NCI-H1694 (cell line): ENCODE results near the gene YAE1.

Experiments
- DNase-seq: peaks from one replicate; lab custom pipeline; 2025; lab: John Stamatoyannopoulos, UW

The YAE1 gene

DNA sequence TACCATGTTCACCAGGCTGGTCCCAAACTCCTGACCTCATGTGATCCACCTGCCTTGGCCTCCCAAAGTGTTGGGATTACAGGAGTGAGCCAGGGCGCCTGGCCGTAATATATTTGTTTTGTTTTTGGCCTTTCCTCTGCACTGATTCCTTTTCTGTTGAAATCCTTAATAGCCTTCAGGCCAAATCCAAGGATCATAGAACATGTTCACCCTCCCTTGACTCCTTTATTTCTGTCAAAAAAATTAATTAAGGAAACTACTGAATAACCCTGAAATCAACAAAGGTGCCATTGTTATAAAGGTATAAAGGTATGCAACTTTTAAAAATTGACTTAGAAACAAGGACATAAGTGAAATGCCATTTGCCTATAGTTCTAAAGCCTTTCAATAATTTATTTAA is 41.7 kb downstream of the YAE1 start:
- no peak for DNase-seq

DNA sequence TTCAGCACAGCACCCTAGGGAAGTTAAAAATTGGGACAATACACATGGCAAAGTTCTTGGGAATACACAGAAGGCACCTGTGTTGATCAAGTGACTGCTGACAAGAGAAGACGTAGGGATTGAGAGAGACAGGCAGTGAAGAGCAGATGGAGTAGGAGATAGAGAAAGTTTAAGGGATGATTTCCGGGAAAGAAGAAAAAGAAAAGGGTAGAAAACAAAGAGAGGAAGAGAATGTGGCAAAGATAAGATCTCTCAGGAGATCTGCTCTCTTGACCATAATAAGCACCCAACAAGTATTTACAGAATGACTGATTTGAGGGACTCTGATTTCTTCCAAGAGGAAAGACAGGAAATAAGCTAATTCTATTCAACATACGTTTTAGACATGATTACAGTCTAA is 42.1 kb downstream of the YAE1 start:
- DNase-seq = no peak

DNA sequence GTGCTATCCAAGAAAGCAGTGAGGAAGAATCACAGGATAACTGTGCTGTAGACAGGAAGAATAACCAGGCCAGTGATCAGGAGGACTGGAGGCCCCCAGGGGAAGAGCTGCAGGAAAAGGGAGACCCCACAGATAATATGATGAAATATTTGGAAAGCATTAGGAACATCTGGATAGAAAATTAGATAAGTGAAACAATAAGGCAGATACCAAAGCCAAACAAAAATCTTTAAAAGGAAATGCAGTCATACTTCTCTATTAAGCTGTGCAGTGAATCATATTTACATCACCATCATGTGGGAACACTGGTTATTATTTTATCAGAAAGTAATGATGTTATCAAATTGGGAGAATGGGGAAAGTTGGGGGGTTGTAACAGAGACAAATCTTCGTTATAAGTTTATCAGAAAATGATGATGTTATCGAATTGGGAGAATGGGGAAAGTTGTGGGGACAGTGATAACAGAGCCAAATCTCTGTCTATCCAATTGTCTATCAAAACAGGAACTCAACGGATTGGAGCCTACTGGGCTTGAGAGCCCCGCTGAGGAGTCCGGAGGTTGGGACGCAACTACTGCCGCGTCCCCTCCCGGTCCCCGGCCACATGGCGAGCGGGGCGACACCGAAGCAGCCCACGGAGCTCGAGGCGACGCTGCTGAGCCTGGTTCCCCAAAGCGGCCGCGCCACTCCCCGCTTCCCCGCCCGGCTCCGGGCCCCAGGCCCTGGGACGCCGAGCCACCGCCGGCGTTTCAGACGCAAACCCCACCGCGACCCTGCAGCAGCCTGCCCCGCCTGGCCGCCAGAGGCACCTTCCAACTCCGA is 43.1 kb downstream of the YAE1 start:
- DNase-seq = no peak

DNA sequence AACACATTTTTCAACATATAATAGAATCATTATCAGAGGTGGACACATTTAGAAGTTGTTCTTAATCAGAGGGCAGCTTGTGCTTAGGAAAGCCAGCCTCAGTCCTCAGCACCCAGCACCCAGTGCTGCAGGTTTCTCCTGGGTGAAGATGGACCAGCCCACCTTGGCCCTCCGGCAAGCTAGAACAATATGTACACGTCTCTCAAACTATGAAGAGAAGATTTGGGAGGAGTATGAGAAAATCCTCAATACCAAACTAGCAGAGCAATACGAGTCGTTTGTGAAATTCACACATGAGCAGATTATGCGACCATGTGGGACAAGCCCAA is 43.7 kb downstream of the YAE1 start:
- DNase-seq = no peak

DNA sequence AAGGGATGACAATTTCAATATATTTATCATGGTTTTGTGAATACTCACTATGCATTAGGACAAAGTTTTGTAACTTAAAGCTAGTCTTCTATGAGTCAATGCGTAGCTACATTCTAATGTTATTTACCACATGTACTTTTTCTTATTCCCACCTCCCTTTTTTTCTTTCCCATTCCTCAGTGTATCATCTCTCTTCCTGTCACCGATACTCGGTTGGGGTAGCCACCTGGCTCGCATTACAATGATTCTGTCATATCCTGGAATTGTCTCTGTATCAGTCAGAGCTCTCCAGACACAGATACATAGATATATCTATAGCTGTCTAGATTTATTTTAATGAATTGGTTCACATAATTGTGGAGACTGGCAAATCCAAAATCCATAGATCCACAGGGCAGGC is 47.4 kb downstream of the YAE1 start:
- no peak for DNase-seq

DNA sequence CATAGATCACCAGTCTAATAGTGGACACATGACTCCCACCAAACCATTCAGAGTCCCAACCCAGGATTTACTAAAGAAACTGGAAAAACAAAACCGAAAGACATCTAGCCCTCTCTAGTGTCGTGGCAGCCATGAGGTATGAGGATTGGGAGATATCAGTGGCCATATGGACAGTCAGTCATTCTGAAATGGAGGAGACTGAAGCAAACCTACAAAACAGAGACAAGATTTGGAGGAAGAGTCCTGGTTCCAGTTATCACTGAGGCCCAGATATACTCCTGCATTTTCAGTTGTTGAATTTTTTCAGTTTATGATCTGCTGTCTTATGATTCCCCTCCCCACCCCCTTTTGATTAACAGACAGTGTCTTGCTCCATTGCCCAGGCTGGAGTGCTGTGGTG is 48.1 kb downstream of the YAE1 start:
- no peak for DNase-seq

DNA sequence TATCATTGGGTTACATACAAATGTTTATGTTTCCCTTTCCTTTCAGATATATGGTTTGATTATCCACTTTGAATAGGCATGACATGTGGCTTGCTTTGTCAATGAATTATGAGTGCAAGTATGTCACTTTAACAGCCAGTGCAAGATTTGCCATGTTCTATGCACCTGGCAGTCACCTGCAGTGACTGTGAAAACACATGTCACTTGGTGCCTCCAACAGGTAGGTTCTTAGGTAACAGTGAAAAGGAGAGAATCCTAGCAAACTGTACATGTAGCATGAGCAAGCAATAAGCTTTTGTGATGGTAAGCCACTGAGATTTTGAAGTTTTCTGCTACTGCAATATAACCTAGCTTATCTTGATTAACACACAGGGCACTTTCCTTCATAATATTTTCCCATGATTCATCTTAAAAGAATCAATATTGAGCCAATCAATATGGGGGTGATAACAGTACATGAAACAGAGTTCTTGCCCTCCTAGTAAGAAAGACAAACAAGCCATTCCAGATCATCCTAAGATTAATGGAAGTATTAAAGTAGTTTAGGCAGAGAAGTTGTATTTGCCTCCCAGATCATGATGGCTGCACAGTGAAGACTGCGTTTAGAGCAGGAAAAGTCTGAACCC is 49.3 kb downstream of the YAE1 start:
- no peak for DNase-seq

DNA sequence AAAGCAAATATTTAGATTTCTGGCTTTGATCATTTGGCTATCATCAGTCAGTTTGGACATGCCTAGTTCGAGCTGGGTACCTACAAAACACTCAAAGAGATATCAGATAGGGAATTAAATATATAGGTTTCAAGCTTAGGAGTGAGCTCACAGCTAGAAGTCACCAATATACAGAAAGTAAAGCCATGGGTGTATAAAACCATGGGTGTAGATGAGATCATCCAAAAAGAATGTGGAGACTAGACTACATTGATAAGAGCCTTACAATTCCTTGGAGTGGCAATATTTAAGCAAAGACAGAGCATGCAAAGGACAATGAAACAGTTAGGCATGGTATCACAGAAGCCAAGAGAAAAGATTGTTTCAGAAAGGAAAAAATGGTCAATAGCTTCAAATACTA is 49.9 kb downstream of the YAE1 start:
- DNase-seq = no peak

DNA sequence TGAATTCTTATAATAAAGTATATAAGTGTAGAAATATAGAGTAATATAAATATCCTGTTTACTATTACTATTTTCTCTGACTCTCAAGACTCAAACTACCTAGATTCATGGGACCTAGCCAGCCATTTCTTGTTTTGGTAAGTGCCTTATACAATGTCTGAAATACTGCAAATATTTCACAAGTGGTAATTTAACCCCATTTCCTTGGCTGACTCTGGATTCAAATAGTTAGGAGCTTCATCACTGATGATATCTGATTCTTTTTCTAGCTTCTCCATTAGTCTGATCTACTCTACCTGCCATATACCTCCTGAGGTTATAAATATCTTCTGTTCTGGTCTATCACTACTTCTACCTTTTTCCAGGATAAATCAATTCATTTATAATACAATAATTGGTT is 50.8 kb downstream of the YAE1 start:
- no peak for DNase-seq

DNA sequence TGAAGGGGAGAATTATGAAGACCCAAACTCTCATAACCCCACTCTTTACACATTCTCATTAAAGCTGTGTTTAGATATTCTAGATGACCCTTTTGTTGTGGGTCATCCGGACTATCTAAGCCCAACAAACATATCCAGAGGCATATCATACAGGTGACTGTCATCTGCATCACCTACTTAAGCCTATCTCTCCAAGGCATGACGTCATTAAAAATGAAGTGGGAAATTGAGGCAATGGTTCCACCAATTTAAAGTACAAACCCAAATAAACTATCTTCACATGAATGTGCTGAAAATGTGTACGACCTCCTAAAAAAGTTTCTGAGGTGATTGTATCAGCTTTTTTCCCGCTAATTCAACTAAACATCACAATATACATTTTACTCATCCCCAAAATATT is 52.7 kb downstream of the YAE1 start:
- no peak for DNase-seq

DNA sequence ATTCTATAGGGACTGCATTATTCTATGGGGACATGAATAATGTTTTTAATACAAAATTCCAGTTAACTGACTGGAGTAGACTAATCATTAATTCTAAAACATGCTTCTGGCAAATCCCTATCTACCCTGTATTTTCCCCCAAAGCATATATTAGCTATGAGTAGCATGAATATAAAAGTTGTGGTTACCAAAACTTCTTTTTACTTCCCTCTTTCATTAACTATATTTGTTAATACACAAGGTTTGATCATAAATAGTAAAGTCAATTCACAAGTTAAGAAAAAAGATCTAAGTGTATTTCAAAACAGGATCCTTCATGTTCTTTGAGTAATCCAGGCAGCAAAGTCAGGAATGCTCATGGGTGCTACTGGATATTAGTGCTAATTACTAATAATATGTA is 54.3 kb downstream of the YAE1 start:
- DNase-seq = no peak

DNA sequence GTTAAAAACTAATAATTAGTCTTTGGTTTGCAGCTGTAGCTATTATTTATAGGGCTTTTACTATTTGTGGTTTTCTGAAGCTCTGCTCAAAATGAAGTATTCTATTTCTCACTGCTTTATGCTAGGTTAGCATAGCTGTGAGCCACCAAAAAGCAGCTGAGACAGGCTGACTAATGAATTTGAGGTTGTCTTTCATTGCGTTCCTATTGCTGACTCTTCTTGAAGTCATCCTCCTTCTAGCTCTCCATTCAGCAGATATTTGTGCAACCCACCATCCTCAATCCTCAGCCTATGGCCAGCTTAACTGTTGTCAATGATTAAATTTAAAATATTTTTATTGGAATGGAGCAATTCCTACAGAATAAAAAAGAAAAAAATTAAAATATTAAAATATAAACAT is 55.1 kb downstream of the YAE1 start:
- no peak for DNase-seq

DNA sequence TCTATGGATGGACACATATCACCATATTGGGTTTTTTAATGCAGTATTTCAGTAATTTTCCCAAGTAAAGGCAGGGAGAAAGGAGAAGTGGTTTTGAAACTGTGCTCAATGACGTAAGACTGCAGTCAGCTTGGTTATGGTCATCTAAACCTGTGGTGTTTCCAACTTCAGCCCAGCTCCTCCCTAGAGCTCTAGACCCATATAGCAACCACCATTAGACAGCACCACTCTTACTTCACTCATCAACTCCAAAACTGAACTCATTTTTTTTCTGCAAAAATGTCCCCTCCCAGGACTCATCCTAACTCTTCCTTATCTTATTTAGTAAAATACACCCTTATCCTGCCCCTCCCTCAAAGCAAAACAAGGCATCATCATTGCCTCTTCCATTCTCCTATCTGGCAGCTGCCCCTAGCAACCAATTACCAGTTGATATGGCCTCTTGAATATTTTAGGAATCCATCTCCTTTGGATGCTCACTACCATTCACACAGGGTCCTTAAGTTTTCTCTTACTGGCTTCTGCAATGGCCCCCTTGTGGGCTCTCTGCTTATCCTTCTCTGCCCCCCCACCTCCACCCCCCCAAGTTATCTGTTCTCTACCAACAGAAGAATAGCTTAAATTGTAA is 55.7 kb downstream of the YAE1 start:
- DNase-seq = no peak
